ENCODE results near the gene CECR2.
A peak's percentile ranks its signal among the peaks of the same experiment; 100 is the strongest.
"Not testable (repeated sequence)": the region's sequence is repeated elsewhere in the genome, so short reads cannot be mapped to it uniquely, and the experiment has no call there.

The CECR2 gene

DNA sequence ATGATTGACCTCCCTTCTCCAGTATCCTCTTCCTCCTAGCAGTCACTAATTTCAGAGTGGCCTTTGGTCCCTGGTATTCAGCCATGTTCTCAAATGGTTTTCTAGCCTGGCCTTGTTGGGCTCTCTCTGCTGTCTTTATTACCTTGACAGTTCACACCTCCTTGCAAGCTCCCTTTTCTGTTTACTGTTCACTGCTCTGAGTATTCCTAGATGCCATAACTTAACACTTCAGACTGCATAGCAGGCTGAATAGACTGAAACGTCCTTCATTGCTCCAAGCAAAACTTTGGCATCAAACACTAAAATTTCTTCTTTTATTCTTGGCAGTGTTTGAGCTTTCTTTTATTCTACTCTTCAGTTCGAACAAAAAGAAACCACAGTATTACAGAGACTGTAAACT lies 144.4 kb downstream of the CECR2 start:
- TF ChIP-seq, protein P1, sequence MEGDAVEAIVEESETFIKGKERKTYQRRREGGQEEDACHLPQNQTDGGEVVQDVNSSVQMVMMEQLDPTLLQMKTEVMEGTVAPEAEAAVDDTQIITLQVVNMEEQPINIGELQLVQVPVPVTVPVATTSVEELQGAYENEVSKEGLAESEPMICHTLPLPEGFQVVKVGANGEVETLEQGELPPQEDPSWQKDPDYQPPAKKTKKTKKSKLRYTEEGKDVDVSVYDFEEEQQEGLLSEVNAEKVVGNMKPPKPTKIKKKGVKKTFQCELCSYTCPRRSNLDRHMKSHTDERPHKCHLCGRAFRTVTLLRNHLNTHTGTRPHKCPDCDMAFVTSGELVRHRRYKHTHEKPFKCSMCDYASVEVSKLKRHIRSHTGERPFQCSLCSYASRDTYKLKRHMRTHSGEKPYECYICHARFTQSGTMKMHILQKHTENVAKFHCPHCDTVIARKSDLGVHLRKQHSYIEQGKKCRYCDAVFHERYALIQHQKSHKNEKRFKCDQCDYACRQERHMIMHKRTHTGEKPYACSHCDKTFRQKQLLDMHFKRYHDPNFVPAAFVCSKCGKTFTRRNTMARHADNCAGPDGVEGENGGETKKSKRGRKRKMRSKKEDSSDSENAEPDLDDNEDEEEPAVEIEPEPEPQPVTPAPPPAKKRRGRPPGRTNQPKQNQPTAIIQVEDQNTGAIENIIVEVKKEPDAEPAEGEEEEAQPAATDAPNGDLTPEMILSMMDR (IDR thresholded peaks at IDR 0.05; ENCODE audit: insufficient read depth, low read depth, low read length, missing control alignments): no peak
- H3K4me3 ChIP-seq (ENCODE audit: low read length): no peak overlapping the region
- no peak for DNase-seq (ENCODE audit: low read depth)

GRCh38 chr22:17514084-17514483 lies 144.8 kb downstream of the CECR2 start:
- TF ChIP-seq, protein P1 (IDR thresholded peaks at IDR 0.05; ENCODE audit: insufficient read depth, low read depth, low read length, missing control alignments): no peak
- DNase-seq (ENCODE audit: low read depth): no peak
- H3K4me3 ChIP-seq (ENCODE audit: low read length): no peak overlapping the region

- TF ChIP-seq, protein P1 (IDR thresholded peaks at IDR 0.05; ENCODE audit: insufficient read depth, low read depth, low read length, missing control alignments): no peak
- no peak for DNase-seq (ENCODE audit: low read depth)
- H3K4me3 ChIP-seq (ENCODE audit: low read length): no peak overlapping the region
These were observed 149.1 kb downstream of the CECR2 start for GRCh38 chr22:17518406-17518805.

- not testable (repeated sequence) for DNase-seq (ENCODE audit: low read depth); H3K4me3 ChIP-seq (ENCODE audit: low read length)
These were observed 152.7 kb downstream of the CECR2 start for GRCh38 chr22:17521971-17522370.

DNA sequence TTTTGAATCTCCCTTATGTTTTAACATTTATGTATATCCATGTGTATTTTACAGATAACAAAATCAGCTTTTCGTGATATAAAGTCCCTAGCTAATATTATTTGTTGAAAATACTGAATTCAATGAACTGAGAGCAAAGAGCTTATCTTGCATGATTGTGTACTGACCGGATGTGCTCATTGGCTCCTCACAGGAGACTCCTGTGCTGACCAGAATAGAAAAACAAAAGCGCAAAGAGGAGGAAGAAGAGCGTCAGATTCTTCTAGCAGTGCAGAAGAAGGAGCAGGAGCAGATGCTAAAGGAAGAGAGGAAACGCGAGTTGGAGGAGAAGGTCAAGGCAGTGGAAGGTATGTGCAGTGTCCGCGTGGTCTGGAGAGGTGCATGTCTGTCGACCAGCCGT lies 154.7 kb downstream of the CECR2 start:
- TF ChIP-seq, protein P1 (IDR thresholded peaks at IDR 0.05; ENCODE audit: insufficient read depth, low read depth, low read length, missing control alignments): no peak
- H3K4me3 ChIP-seq (ENCODE audit: low read length): no peak overlapping the region
- no peak for DNase-seq (ENCODE audit: low read depth)

DNA sequence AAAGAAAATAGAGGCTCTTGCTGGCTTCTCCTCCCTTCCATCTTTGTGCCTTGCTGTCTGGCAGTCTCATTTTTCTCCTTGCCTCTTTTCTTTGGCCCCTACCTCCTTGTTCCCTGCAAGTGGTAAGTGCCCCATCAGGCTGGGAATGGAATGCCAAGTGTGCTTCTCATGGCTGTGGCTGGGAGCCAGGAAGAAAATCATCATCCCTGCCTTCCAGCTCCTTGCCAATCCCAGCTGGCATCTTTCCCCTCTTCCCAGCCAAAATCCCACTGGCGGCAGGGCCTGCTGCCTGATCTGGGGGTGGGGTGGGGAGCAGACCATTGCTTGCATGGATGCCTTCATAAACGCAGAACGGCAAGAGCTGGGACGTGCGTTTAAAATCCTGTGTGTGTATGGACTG lies 167.0 kb downstream of the CECR2 start:
- H3K4me3 ChIP-seq (ENCODE audit: low read length): no peak overlapping the region
- TF ChIP-seq, protein P1 (IDR thresholded peaks at IDR 0.05; ENCODE audit: insufficient read depth, low read depth, low read length, missing control alignments): no peak
- peak; percentile 28 for DNase-seq (ENCODE audit: low read depth)

DNA sequence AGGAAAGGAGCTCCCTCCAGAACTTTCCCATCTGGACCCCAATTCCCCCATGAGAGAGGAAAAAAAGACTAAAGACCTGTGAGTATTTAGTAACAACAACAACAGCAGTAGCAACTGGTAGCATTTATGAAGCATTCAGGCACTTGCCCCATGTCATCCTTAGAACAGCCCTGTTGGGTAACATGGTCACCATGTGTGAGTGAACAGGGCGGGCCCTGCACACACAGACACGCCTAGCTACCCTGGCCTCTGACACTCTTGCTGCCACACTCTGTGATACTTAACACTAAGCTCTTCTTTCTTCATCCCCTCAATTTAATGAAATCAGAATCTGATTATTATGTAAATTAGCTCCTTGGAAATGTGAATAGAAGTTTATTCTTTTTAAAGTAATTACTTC lies 167.9 kb downstream of the CECR2 start:
- DNase-seq (ENCODE audit: low read depth): peak; percentile 40
- H3K4me3 ChIP-seq (ENCODE audit: low read length): no peak overlapping the region
- TF ChIP-seq, protein P1 (IDR thresholded peaks at IDR 0.05; ENCODE audit: insufficient read depth, low read depth, low read length, missing control alignments): no peak

GRCh38 chr22:17540481-17540880 lies 171.2 kb downstream of the CECR2 start:
- TF ChIP-seq, protein P1 (IDR thresholded peaks at IDR 0.05; ENCODE audit: insufficient read depth, low read depth, low read length, missing control alignments): no peak
- no peak overlapping the region for H3K4me3 ChIP-seq (ENCODE audit: low read length)
- DNase-seq (ENCODE audit: low read depth): no peak
